ENCODE measurements around the gene APBA1. TPM values are rescaled to one million over a fixed set of nuclear protein-coding genes. Genes with fewer than 3 reads are reported as not detected.

APBA1 gene
- total RNA-seq, 2 donors from 2014 or later, result 2.8 to 3.8 TPM

DNA sequence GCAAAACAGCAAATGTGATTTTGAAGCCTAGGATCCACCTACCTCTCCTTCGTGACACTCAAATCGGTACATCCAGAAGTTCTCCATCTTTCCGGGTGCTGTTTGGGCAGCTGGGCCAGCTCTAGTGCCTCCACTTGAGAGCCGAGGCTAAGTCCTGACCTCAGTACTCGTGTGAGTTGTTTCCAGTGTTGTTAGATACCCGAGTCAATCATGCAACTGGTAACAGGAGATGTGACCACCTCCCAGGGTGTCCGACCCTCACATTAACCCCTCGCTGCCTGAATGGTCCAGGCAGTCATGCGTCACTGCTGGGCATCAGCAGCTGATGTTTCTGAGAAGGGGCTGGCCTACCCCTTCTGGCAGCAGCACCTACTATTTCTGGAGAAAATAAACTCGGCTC is 176.9 kb downstream of the APBA1 start:
- Mint-ChIP-seq H3K4me3 (no peak overlapping the region), H3K27ac (peak overlapping the region; percentile 34), H3K4me1 (peaks cover 6% of the 10 kb centered on the region), H3K9me3 (no peaks in the 10 kb centered on the region), H3K36me3 (ENCODE audit: low read depth) (no peaks in the 10 kb centered on the region), H3K27me3 (no peaks in the 10 kb centered on the region)
- no peak for ATAC-seq (replicated peaks)

- Mint-ChIP-seq H3K4me1 (peaks cover 6% of the 10 kb centered on the region), H3K9me3 (no peaks in the 10 kb centered on the region), H3K36me3 (ENCODE audit: low read depth) (no peaks in the 10 kb centered on the region), H3K4me3 (no peak overlapping the region), H3K27me3 (no peaks in the 10 kb centered on the region), H3K27ac (peak overlapping the region; percentile 34)
- no peak for ATAC-seq (replicated peaks)
Measured at GRCh38 chr9:69494763-69495162, 177.4 kb downstream of the APBA1 start.

- Mint-ChIP-seq H3K36me3 (ENCODE audit: low read depth) (no peaks in the 10 kb centered on the region), H3K27me3 (no peaks in the 10 kb centered on the region), H3K27ac (no peak overlapping the region), H3K4me1 (peaks cover 6% of the 10 kb centered on the region), H3K4me3 (no peak overlapping the region), H3K9me3 (no peaks in the 10 kb centered on the region)
- ATAC-seq (replicated peaks), result no peak
Measured at GRCh38 chr9:69494208-69494607, 178.0 kb downstream of the APBA1 start.

DNA sequence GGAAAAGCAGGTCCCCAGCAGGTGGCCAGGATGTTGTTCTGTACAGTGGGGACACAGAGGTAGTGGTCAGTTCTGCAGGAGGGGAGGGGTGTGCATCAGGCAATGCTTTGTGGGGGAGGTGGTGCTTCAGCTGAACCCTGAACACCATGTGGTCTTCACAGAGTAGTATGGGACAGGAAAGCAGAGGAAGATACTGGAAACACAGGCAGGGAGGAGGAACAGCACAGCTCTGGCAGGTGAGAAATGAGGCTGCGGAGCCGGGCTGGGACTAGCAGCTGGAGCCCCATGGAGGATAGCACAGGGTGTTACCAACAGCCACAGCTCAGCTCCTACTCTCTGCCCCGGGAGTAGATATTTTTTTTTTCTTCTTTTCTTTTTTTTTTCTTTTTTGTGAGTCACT is 185.7 kb downstream of the APBA1 start:
- Mint-ChIP-seq H3K27ac (peak overlapping the region; percentile 14), H3K4me3 (peak overlapping the region; percentile 40), H3K36me3 (ENCODE audit: low read depth) (no peaks in the 10 kb centered on the region), H3K9me3 (peaks cover 3% of the 10 kb centered on the region), H3K27me3 (no peaks in the 10 kb centered on the region), H3K4me1 (peaks cover 15% of the 10 kb centered on the region)
- ATAC-seq (replicated peaks), result peak; percentile 6

GRCh38 chr9:69485466-69485865 is 186.7 kb downstream of the APBA1 start:
- peak overlapping the region; percentile 40 for H3K4me3 Mint-ChIP-seq
- no peaks in the 10 kb centered on the region for H3K27me3 Mint-ChIP-seq
- peaks cover 3% of the 10 kb centered on the region for H3K9me3 Mint-ChIP-seq
- peak; percentile 98 for ATAC-seq (replicated peaks)
- no peaks in the 10 kb centered on the region for H3K36me3 Mint-ChIP-seq (ENCODE audit: low read depth)
- peaks cover 15% of the 10 kb centered on the region for H3K4me1 Mint-ChIP-seq
- H3K27ac Mint-ChIP-seq, result peak overlapping the region; percentile 68

DNA sequence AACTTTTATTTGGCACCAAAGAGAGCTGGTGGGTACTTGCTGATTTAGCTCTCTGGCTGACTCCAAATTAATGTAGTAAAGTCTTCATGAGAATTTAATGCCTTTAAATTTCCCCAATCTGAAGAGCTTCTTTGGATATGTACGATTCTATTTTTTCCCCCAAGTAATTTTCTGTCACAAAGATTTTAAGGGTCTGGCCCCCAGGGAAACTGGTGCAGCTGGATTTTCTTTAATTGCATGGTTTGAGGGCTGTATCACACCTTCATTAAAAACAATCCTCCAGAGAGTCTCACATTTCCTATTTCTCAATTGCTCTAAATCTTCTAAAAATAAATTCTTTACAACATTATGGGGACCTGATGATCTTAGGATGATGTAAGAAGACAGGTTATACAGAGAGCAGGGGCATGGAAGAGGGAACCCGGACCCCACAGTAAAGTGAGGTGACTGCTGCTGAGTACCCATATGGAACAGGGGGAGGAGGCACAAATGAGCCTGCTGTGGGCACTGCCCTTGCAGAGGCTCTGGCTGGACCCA is 188.2 kb downstream of the APBA1 start:
- H3K27me3 Mint-ChIP-seq, result no peaks in the 10 kb centered on the region
- no peak overlapping the region for H3K27ac Mint-ChIP-seq
- H3K9me3 Mint-ChIP-seq, result peaks cover 3% of the 10 kb centered on the region
- peaks cover 15% of the 10 kb centered on the region for H3K4me1 Mint-ChIP-seq
- no peaks in the 10 kb centered on the region for H3K36me3 Mint-ChIP-seq (ENCODE audit: low read depth)
- H3K4me3 Mint-ChIP-seq, result no peak overlapping the region
- ATAC-seq (replicated peaks), result no peak

DNA sequence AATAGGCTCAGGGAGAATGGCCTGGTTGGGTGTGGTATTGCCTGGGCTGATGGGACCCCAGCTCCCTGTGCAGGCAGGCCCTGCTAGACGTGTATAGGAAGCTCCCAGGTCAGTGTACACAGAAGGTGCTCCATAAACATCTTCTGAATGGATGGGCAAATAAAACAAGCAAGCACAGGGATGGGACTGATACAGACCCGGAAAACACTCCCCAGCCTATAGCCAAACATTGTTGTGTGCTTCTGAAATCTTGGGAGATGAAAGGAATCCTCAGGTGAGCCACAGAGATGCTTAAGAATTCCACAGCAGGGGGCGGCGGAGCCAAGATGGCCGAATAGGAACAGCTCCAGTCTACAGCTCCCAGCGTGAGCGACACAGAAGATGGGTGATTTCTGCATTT is 195.4 kb downstream of the APBA1 start:
- ATAC-seq (replicated peaks), result no peak
- Mint-ChIP-seq H3K4me1 (peaks cover 22% of the 10 kb centered on the region), H3K4me3 (peak overlapping the region; percentile 74), H3K27me3 (no peaks in the 10 kb centered on the region), H3K36me3 (ENCODE audit: low read depth) (no peaks in the 10 kb centered on the region), H3K9me3 (no peaks in the 10 kb centered on the region), H3K27ac (no peak overlapping the region)

GRCh38 chr9:69476016-69476415 is 196.2 kb downstream of the APBA1 start:
- peak; percentile 94 for ATAC-seq (replicated peaks)
- Mint-ChIP-seq H3K27me3 (no peaks in the 10 kb centered on the region), H3K4me1 (peaks cover 22% of the 10 kb centered on the region), H3K27ac (peak overlapping the region; percentile 55), H3K36me3 (ENCODE audit: low read depth) (no peaks in the 10 kb centered on the region), H3K4me3 (peak overlapping the region; percentile 74), H3K9me3 (no peaks in the 10 kb centered on the region)

DNA sequence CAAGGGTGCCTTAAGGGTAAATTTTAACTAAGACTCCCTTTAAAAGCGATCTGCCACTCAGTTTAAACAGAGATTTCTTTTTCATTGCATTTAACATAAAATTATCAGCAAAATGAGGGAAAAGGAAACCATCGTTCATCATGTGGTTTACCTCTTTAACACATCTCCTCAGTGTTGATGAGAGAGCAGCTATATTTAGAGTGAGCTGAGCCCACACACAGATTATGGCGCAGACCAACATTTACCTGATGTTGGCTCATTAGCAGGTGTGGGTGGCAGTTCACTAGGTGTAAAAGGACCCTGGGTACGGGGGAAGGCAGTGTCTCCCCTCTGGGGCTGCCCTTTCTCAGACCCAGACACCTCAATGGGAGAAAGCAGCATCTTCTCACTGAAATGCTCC is 197.3 kb downstream of the APBA1 start:
- Mint-ChIP-seq H3K27me3 (no peaks in the 10 kb centered on the region), H3K36me3 (ENCODE audit: low read depth) (no peaks in the 10 kb centered on the region), H3K9me3 (no peaks in the 10 kb centered on the region), H3K27ac (peak overlapping the region; percentile 65), H3K4me3 (peak overlapping the region; percentile 74), H3K4me1 (peaks cover 22% of the 10 kb centered on the region)
- ATAC-seq (replicated peaks), result peak; percentile 83

GRCh38 chr9:69472101-69472620 is 200.0 kb downstream of the APBA1 start:
- Mint-ChIP-seq H3K9me3 (no peaks in the 10 kb centered on the region), H3K4me1 (peaks cover 22% of the 10 kb centered on the region), H3K4me3 (no peak overlapping the region), H3K27ac (no peak overlapping the region), H3K36me3 (ENCODE audit: low read depth) (no peaks in the 10 kb centered on the region), H3K27me3 (no peaks in the 10 kb centered on the region)
- ATAC-seq (replicated peaks), result no peak

GRCh38 chr9:69471433-69471832 is 200.7 kb downstream of the APBA1 start:
- H3K4me1 Mint-ChIP-seq, result peaks cover 18% of the 10 kb centered on the region
- H3K9me3 Mint-ChIP-seq, result no peaks in the 10 kb centered on the region
- ATAC-seq (replicated peaks), result no peak
- no peaks in the 10 kb centered on the region for H3K36me3 Mint-ChIP-seq (ENCODE audit: low read depth)
- no peaks in the 10 kb centered on the region for H3K27me3 Mint-ChIP-seq
- no peak overlapping the region for H3K4me3 Mint-ChIP-seq
- H3K27ac Mint-ChIP-seq, result no peak overlapping the region

- ATAC-seq (replicated peaks), result no peak
- H3K4me3 Mint-ChIP-seq, result no peak overlapping the region
- H3K27ac Mint-ChIP-seq, result no peak overlapping the region
- no peaks in the 10 kb centered on the region for H3K36me3 Mint-ChIP-seq (ENCODE audit: low read depth)
- peaks cover 10% of the 10 kb centered on the region for H3K4me1 Mint-ChIP-seq
- H3K9me3 Mint-ChIP-seq, result no peaks in the 10 kb centered on the region
- no peaks in the 10 kb centered on the region for H3K27me3 Mint-ChIP-seq
Measured at GRCh38 chr9:69470186-69470977, 201.8 kb downstream of the APBA1 start.

DNA sequence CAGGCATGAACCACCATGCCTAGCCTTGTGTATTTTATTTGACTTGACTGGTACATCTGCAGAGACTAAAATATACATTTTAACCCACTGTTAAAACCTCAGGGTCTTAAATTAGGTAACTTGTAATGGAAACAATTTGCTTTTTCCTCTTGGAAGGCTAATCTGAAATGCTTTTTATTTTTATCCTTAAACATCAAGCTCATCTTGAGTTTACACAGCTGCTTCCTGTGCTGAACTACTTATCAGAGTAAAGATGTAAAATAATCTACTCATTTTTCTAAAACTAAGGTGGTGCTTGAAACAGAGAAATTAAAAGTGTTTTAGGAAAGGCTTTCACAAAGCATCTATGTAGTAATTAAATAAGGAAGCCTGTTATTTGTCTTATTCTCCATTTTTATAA is 203.0 kb downstream of the APBA1 start:
- no peaks in the 10 kb centered on the region for H3K36me3 Mint-ChIP-seq (ENCODE audit: low read depth)
- H3K27me3 Mint-ChIP-seq, result no peaks in the 10 kb centered on the region
- no peaks in the 10 kb centered on the region for H3K9me3 Mint-ChIP-seq
- no peaks in the 10 kb centered on the region for H3K4me1 Mint-ChIP-seq
- H3K27ac Mint-ChIP-seq, result no peak overlapping the region
- H3K4me3 Mint-ChIP-seq, result no peak overlapping the region
- no peak for ATAC-seq (replicated peaks)

GRCh38 chr9:69468380-69468779 is 203.8 kb downstream of the APBA1 start:
- Mint-ChIP-seq H3K36me3 (ENCODE audit: low read depth) (no peaks in the 10 kb centered on the region), H3K27me3 (no peaks in the 10 kb centered on the region), H3K27ac (no peak overlapping the region), H3K4me3 (no peak overlapping the region), H3K9me3 (no peaks in the 10 kb centered on the region), H3K4me1 (no peaks in the 10 kb centered on the region)
- ATAC-seq (replicated peaks), result no peak

DNA sequence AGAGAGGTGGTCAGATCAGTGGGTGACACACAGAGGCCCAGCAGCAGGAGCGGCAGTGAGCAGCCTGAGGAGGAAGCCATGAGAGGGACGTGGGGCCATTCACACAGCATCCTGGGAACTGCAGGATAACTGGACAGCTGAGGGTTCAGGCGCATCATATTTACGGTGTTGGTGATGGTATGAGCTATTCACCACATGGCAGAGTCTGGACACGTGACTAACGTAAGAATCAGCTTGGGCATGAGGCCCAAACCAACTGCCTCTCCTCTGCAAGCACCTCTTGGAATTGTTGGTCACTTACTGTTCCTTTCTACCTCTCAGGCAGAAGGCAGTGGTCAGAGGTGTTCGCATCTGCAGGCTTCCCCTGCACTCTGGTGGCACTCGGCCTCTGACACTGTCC is 206.0 kb downstream of the APBA1 start:
- ATAC-seq (replicated peaks), result no peak
- Mint-ChIP-seq H3K36me3 (ENCODE audit: low read depth) (no peaks in the 10 kb centered on the region), H3K27ac (no peak overlapping the region), H3K9me3 (no peaks in the 10 kb centered on the region), H3K27me3 (no peaks in the 10 kb centered on the region), H3K4me3 (no peak overlapping the region), H3K4me1 (no peaks in the 10 kb centered on the region)
